Activated CD8-positive, alpha-beta T cell treated with anti-CD3 and anti-CD28 coated beads for 36 hours (primary cell): ENCODE results near the gene ZC3H12C. TPM values are rescaled to one million over a fixed set of nuclear protein-coding genes. Genes with fewer than 3 reads are reported as not detected.
"Not testable (repeated sequence)": the region's sequence is repeated elsewhere in the genome, so short reads cannot be mapped to it uniquely, and the experiment has no call there.

Experiments used
- ATAC-seq: fragments of 200-7000 bp; cut with Tn5 transposase; one replicate; pipeline ENCODE4 v1.10.0; 2021; ENCODE audit warnings: mild to moderate bottlenecking, moderate library complexity
- CTCF ChIA-PET: fragments of 350-600 bp; sonication (Branson Sonifier 250); formaldehyde crosslinking; loops from one replicate; lab custom pipeline; 2021; ENCODE audit warnings: antibody characterized with exemption; lab: Charles Lee
- POLR2A ChIA-PET: fragments of 350-600 bp; sonication (Branson Sonifier 250); formaldehyde crosslinking; loops from one replicate; lab custom pipeline; 2021; ENCODE audit warnings: antibody characterized with exemption; lab: Charles Lee
- DNase-seq: peaks from one replicate; pipeline ENCODE4 v3.0.0-alpha.2; 2020
- H3K27ac Mint-ChIP-seq: one replicate; pipeline ENCODE4 v1.8.0; 2021; ENCODE audit warnings: mild to moderate bottlenecking, mixed read lengths
- H3K27me3 Mint-ChIP-seq: one replicate; pipeline ENCODE4 v1.8.0; 2021; ENCODE audit warnings: mixed read lengths
- H3K36me3 Mint-ChIP-seq: one replicate; pipeline ENCODE4 v1.8.0; 2021; ENCODE audit warnings: low read depth, mixed read lengths
- H3K4me1 Mint-ChIP-seq: one replicate; pipeline ENCODE4 v1.8.0; 2021; ENCODE audit warnings: low read depth, mixed read lengths
- H3K4me3 Mint-ChIP-seq: one replicate; pipeline ENCODE4 v1.8.0; 2021; ENCODE audit warnings: mild to moderate bottlenecking, moderate library complexity, mixed read lengths
- H3K9me3 Mint-ChIP-seq: one replicate; pipeline ENCODE4 v1.8.0; 2021; ENCODE audit warnings: mixed read lengths
- CTCF ChIP-seq: fragments of 200-600 bp; IDR thresholded peaks from one replicate; pipeline ENCODE4 v1.8.0; 2022; ENCODE audit warnings: antibody characterized with exemption, mild to moderate bottlenecking
- intact Hi-C: fragments of 100-400 bp; cut with micrococcal nuclease; formaldehyde crosslinking; loops from one replicate; pipeline ENCODE4 v1.10.0; 2022
- total RNA-seq, 2 experiments: library from RNA; stranded (reverse); gene quantifications; one replicate each; pipeline ENCODE4 v1.2.3, GENCODE V29; 2021

Gene ZC3H12C
- total RNA-seq, 2 experiments from 2014 or later: 0.40 to 0.45 TPM

DNA sequence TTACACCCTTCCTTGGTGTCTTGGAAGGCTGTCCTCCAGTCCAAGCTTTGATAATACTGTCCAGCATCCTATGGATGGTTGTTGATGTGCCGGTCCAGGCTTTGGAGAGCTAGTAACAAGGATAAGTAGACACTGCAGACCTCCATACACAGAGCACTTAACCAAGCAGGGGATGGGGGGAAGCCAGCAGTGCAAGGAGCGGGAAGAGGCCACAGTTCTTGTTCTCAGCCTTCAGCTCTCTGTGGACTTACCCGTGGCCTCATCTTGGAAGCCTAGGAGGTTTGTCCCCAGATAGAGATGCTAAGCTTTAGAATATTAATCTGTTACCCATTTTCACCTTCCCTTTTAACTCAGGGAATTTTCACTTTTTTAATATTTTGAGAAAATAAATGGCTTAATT, 30.9 kb upstream of the ZC3H12C start:
- H3K9me3 Mint-ChIP-seq: no peaks in the 10 kb centered on the region
- peaks cover 5% of the 10 kb centered on the region for H3K27me3 Mint-ChIP-seq
- no peak for DNase-seq
- intact Hi-C loops: no loop called here
- CTCF ChIA-PET: interaction anchor here (1.1 kb wide), 1 partner anchor 16 kb away, joined by 3 read pairs; no protein-coding TSS in a partner anchor
- no peak for TF ChIP-seq CTCF
- H3K27ac Mint-ChIP-seq: no peak overlapping the region
- no peak for ATAC-seq
- H3K36me3 Mint-ChIP-seq: no peaks in the 10 kb centered on the region
- H3K4me3 Mint-ChIP-seq: no peak overlapping the region
- H3K4me1 Mint-ChIP-seq: no peaks in the 10 kb centered on the region
- POLR2A ChIA-PET: no interaction called here

- POLR2A ChIA-PET: no interaction called here
- H3K27me3 Mint-ChIP-seq: peaks cover 8% of the 10 kb centered on the region
- H3K4me1 Mint-ChIP-seq: no peaks in the 10 kb centered on the region
- TF ChIP-seq CTCF: no peak
- H3K36me3 Mint-ChIP-seq: no peaks in the 10 kb centered on the region
- no peak overlapping the region for H3K4me3 Mint-ChIP-seq
- no peak overlapping the region for H3K27ac Mint-ChIP-seq
- ATAC-seq (no peak), DNase-seq (no peak)
- H3K9me3 Mint-ChIP-seq: no peaks in the 10 kb centered on the region
- CTCF ChIA-PET: no interaction called here
- intact Hi-C loops: no loop called here
Observed at GRCh38 chr11:110065189-110065588, 28.0 kb upstream of the ZC3H12C start.

- POLR2A ChIA-PET, H3K4me1 Mint-ChIP-seq, H3K27me3 Mint-ChIP-seq, ATAC-seq, H3K9me3 Mint-ChIP-seq, CTCF ChIA-PET, H3K4me3 Mint-ChIP-seq, H3K27ac Mint-ChIP-seq, DNase-seq, H3K36me3 Mint-ChIP-seq, intact Hi-C loops: not testable (repeated sequence)
Observed at GRCh38 chr11:110068001-110068400, 25.2 kb upstream of the ZC3H12C start.

GRCh38 chr11:110069158-110069737, 23.9 kb upstream of the ZC3H12C start:
- TF ChIP-seq CTCF: no peak
- H3K4me1 Mint-ChIP-seq: no peaks in the 10 kb centered on the region
- no peak overlapping the region for H3K27ac Mint-ChIP-seq
- H3K9me3 Mint-ChIP-seq: no peaks in the 10 kb centered on the region
- H3K36me3 Mint-ChIP-seq: no peaks in the 10 kb centered on the region
- H3K27me3 Mint-ChIP-seq: peaks cover 10% of the 10 kb centered on the region
- H3K4me3 Mint-ChIP-seq: no peak overlapping the region
- DNase-seq (no peak), ATAC-seq (no peak)
- ChIA-PET POLR2A (no interaction called here), CTCF (no interaction called here)
- intact Hi-C loops: no loop called here

GRCh38 chr11:110070176-110070575, 23.0 kb upstream of the ZC3H12C start:
- intact Hi-C loops: no loop called here
- ChIA-PET POLR2A (no interaction called here), CTCF (no interaction called here)
- Mint-ChIP-seq H3K4me1 (no peaks in the 10 kb centered on the region), H3K9me3 (no peaks in the 10 kb centered on the region), H3K36me3 (no peaks in the 10 kb centered on the region), H3K27me3 (peaks cover 10% of the 10 kb centered on the region), H3K4me3 (no peak overlapping the region), H3K27ac (no peak overlapping the region)
- ATAC-seq (no peak), DNase-seq (no peak)
- TF ChIP-seq CTCF: no peak

DNA sequence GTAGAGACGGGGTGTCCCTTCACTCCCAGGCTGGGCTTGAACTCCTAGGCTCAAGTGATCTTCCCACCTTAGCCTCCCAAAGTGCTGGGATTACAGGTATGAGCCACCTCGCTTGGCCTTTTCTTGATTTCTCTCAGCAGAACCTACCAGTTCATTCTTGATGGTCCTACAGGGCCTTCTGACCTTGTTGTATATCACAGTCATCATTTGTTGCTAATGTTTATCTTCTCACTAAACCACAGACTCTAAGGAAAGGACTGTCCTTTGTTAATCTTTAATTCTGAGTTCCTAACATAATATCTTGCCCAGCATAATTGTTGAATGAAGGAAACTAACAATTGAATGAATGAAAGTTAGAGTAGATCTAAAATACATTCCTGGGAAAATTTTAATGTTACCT, 22.0 kb upstream of the ZC3H12C start:
- peaks cover 11% of the 10 kb centered on the region for H3K27me3 Mint-ChIP-seq
- no peak for TF ChIP-seq CTCF
- POLR2A ChIA-PET: no interaction called here
- no peaks in the 10 kb centered on the region for H3K36me3 Mint-ChIP-seq
- intact Hi-C loops: no loop called here
- H3K27ac Mint-ChIP-seq: no peak overlapping the region
- H3K4me1 Mint-ChIP-seq: no peaks in the 10 kb centered on the region
- DNase-seq (no peak), ATAC-seq (no peak)
- CTCF ChIA-PET: no interaction called here
- no peaks in the 10 kb centered on the region for H3K9me3 Mint-ChIP-seq
- H3K4me3 Mint-ChIP-seq: no peak overlapping the region
